T-helper 2 cell (primary cell): ENCODE data around the gene ZNF225.
"Not testable (repeated sequence)": the region's sequence is repeated elsewhere in the genome, so short reads cannot be mapped to it uniquely, and the experiment has no call there.

Experiments used
- DNase-seq, 5 experiments: peaks; one replicate each; pipeline versions ENCODE4 v3.0.0 to v3.0.0-alpha.2; 2012 to 2022
- total RNA-seq, 2 donors: gene quantifications; one replicate each; lab custom pipeline; 2026; lab: John Stamatoyannopoulos, UW

The ZNF225 gene
- 0.62 to 5.5 reads per million in 2 donors for total RNA-seq

- DNase-seq: peak; percentile 36 to 97 (median 76)
Observed at GRCh38 chr19:44113138-44113783, at the start of gene ZNF225. Gene ZNF225, plus strand, starts transcription at chr19:44113399. Its CDS starts 2,429 bp downstream, at chr19:44115828.

- no peak for DNase-seq
Observed at GRCh38 chr19:44066305-44066704, 46.9 kb upstream of the ZNF225 start.

GRCh38 chr19:44069415-44069814 lies 43.8 kb upstream of the ZNF225 start:
- no peak for DNase-seq

- peak; percentile 38 to 88 (median 76) for DNase-seq
Observed at GRCh38 chr19:44071824-44072542, 41.2 kb upstream of the ZNF225 start, which contains the start of gene ZNF284. Gene ZNF284, plus strand, starts transcription at chr19:44072159. Its CDS starts 4,231 bp downstream, at chr19:44076390.

GRCh38 chr19:44072543-44073401 lies 40.4 kb upstream of the ZNF225 start:
- no peak for DNase-seq

GRCh38 chr19:44076325-44076724 lies 36.9 kb upstream of the ZNF225 start:
- no peak for DNase-seq

- DNase-seq: no peak
Observed at GRCh38 chr19:44092108-44092507, 21.1 kb upstream of the ZNF225 start.

- peak; percentile 37 to 95 (median 70) for DNase-seq
Observed at GRCh38 chr19:44093931-44094765, 19.1 kb upstream of the ZNF225 start, which contains the start of gene ZNF224. Gene ZNF224, plus strand, starts transcription at chr19:44094361. Its CDS starts 3,513 bp downstream, at chr19:44097874.

GRCh38 chr19:44107751-44108150 lies 5.4 kb upstream of the ZNF225 start:
- DNase-seq: no peak

GRCh38 chr19:44109458-44109857 lies 3.7 kb upstream of the ZNF225 start:
- DNase-seq: no peak

- peak in 1 of 5 experiments; percentile 42 for DNase-seq
Observed at GRCh38 chr19:44111910-44112463, 1.2 kb upstream of the ZNF225 start.

- DNase-seq: no peak
Observed at GRCh38 chr19:44112802-44113137, 429 bp upstream of the ZNF225 start.

GRCh38 chr19:44113784-44114390 lies 688 bp downstream of the ZNF225 start:
- DNase-seq: peak in 1 of 5 experiments; percentile 18

GRCh38 chr19:44121162-44121561 lies 8.0 kb downstream of the ZNF225 start:
- DNase-seq: not testable (repeated sequence)

- no peak for DNase-seq
Observed at GRCh38 chr19:44131955-44132354, 18.8 kb downstream of the ZNF225 start.

- peak; percentile 17 to 79 (median 55) for DNase-seq
Observed at GRCh38 chr19:44141191-44142058, 28.2 kb downstream of the ZNF225 start, which contains the start of gene ZNF234. Gene ZNF234, plus strand, starts transcription at chr19:44141554. Its CDS starts 3,079 bp downstream, at chr19:44144633.

GRCh38 chr19:44142059-44142433 lies 28.8 kb downstream of the ZNF225 start:
- peak in 1 of 5 experiments; percentile 9 for DNase-seq

GRCh38 chr19:44149776-44150175 lies 36.6 kb downstream of the ZNF225 start:
- DNase-seq: no peak

- no peak for DNase-seq
Observed at GRCh38 chr19:44151491-44151890, 38.3 kb downstream of the ZNF225 start.

GRCh38 chr19:44156475-44156874 lies 43.3 kb downstream of the ZNF225 start:
- no peak for DNase-seq
